A549 (cell line): ENCODE measurements around the gene ZNF433.

ENCODE experiments used
- CEBPB ChIP-seq, 2 experiments: fragments of >200 bp in 1 of 2; sonication (Bioruptor Twin) in 1 of 2; formaldehyde crosslinking in 1 of 2; IDR thresholded peaks; 2 replicates each; pipeline ENCODE4 v1.6.1; 2012 to 2016
- EP300 ChIP-seq, 2 experiments: fragments of >200 bp; sonication (Bioruptor Twin); formaldehyde crosslinking; IDR thresholded peaks; 2 replicates in 1 of 2; 3 replicates in 1 of 2; pipeline ENCODE4 v1.6.1; 2016 to 2017
- FOSL2 ChIP-seq, 2 experiments: fragments of 450-650 bp in 1 of 2; fragments of >200 bp in 1 of 2; sonication (Bioruptor Twin) in 1 of 2; formaldehyde crosslinking; IDR thresholded peaks; 2 replicates each; pipeline versions ENCODE4 v1.5.0 to v1.6.1; 2016 to 2020; ENCODE audit warnings: mild to moderate bottlenecking in 1 of 2, moderate library complexity in 1 of 2
- HDAC2 ChIP-seq: fragments of 200-600 bp; sonication (generic); IDR thresholded peaks from 2 replicates; pipeline ENCODE4 v1.6.1; 2016
- MAFK ChIP-seq: fragments of 450-650 bp; IDR thresholded peaks from 2 replicates; pipeline ENCODE4 v1.6.1; 2014; ENCODE audit not compliant: partially characterized antibody
- NFE2L2 ChIP-seq: fragments of 150-350 bp; conservative IDR thresholded peaks from 2 replicates; pipeline ENCODE4 v1.6.1; 2014; ENCODE audit warnings: low read length
- POLR2A ChIP-seq: IDR thresholded peaks from 2 replicates; pipeline ENCODE4 v1.6.1; 2012; ENCODE audit warnings: mild to moderate bottlenecking, low read length
- REST ChIP-seq: fragments of 200-600 bp; sonication (generic); IDR thresholded peaks from 2 replicates; pipeline ENCODE4 v1.6.1; 2016; ENCODE audit warnings: antibody characterized with exemption, mild to moderate bottlenecking, moderate library complexity
- ZFP36 ChIP-seq: fragments of 450-650 bp; IDR thresholded peaks from 2 replicates; pipeline ENCODE4 v1.6.1; 2014; ENCODE audit warnings: borderline replicate concordance; ENCODE audit not compliant: partially characterized antibody
- TF ChIP-seq, protein P1 (sequence below): fragments of 150-350 bp; IDR thresholded peaks from 2 replicates; pipeline ENCODE4 v1.6.1; 2014; ENCODE audit warnings: low read depth, mild to moderate bottlenecking, low read length
- TF ChIP-seq, protein P2 (sequence below): fragments of >200 bp; sonication (Bioruptor Twin); formaldehyde crosslinking; IDR thresholded peaks from 3 replicates; pipeline ENCODE4 v1.5.1; 2016

DNA sequence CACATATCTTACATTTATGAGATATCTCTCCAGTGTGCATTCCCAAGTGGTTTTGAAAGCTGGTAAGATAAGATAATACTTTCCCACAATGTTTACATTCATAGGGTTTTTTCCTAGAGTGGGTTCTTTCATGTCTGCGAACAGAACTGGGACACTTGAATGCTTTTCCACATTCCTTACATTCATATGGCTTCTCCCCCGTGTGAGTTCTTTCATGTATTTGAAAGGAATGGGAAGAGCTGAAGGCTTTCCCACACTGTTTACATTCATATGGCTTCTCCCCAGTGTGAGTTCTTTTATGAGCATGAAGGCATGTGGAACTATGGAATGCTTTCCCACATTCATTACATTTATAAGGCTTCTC is 19.7 kb downstream of the ZNF433 start:
- TF ChIP-seq FOSL2 (IDR thresholded peaks at IDR 0.05), result no peak
- no peak for TF ChIP-seq FOSL2 (CRISPR knock-in tag; IDR thresholded peaks at IDR 0.05)
- TF ChIP-seq, protein P1, sequence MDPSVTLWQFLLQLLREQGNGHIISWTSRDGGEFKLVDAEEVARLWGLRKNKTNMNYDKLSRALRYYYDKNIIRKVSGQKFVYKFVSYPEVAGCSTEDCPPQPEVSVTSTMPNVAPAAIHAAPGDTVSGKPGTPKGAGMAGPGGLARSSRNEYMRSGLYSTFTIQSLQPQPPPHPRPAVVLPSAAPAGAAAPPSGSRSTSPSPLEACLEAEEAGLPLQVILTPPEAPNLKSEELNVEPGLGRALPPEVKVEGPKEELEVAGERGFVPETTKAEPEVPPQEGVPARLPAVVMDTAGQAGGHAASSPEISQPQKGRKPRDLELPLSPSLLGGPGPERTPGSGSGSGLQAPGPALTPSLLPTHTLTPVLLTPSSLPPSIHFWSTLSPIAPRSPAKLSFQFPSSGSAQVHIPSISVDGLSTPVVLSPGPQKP, result no peak
- no peak for TF ChIP-seq ZFP36
- no peak for TF ChIP-seq EP300 (IDR thresholded peaks at IDR 0.05)
- TF ChIP-seq CEBPB (IDR thresholded peaks at IDR 0.05), result no peak
- TF ChIP-seq HDAC2, result no peak
- TF ChIP-seq, protein P2, sequence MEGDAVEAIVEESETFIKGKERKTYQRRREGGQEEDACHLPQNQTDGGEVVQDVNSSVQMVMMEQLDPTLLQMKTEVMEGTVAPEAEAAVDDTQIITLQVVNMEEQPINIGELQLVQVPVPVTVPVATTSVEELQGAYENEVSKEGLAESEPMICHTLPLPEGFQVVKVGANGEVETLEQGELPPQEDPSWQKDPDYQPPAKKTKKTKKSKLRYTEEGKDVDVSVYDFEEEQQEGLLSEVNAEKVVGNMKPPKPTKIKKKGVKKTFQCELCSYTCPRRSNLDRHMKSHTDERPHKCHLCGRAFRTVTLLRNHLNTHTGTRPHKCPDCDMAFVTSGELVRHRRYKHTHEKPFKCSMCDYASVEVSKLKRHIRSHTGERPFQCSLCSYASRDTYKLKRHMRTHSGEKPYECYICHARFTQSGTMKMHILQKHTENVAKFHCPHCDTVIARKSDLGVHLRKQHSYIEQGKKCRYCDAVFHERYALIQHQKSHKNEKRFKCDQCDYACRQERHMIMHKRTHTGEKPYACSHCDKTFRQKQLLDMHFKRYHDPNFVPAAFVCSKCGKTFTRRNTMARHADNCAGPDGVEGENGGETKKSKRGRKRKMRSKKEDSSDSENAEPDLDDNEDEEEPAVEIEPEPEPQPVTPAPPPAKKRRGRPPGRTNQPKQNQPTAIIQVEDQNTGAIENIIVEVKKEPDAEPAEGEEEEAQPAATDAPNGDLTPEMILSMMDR, result no peak
- TF ChIP-seq NFE2L2, result no peak
- no peak for TF ChIP-seq MAFK
- TF ChIP-seq POLR2A, result no peak
- no peak for TF ChIP-seq REST
